HL-60/S4 treated with phorbol 12-myristate 13-acetate at 8.2 ng/mL for 4 days and 3 days (cell line): ENCODE data around the gene DUSP5.
"Not testable (repeated sequence)": the region's sequence is repeated elsewhere in the genome, so short reads cannot be mapped to it uniquely, and the experiment has no call there.

ENCODE experiments used
- in situ Hi-C: fragments of 300-500 bp; cut with MboI; formaldehyde crosslinking; loops from 2 replicates; pipeline ENCODE4 v1.15.0; 2022; ENCODE audit warnings: low sequenced_read_pairs

Gene DUSP5, protein sequence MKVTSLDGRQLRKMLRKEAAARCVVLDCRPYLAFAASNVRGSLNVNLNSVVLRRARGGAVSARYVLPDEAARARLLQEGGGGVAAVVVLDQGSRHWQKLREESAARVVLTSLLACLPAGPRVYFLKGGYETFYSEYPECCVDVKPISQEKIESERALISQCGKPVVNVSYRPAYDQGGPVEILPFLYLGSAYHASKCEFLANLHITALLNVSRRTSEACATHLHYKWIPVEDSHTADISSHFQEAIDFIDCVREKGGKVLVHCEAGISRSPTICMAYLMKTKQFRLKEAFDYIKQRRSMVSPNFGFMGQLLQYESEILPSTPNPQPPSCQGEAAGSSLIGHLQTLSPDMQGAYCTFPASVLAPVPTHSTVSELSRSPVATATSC

GRCh38 chr10:110497438-110498086, at the start of gene DUSP5:
TSS of gene DUSP5 (plus strand) at chr10:110497907. CDS start at chr10:110498122, 215 bp downstream.
- in situ Hi-C loops = no loop called here

DNA sequence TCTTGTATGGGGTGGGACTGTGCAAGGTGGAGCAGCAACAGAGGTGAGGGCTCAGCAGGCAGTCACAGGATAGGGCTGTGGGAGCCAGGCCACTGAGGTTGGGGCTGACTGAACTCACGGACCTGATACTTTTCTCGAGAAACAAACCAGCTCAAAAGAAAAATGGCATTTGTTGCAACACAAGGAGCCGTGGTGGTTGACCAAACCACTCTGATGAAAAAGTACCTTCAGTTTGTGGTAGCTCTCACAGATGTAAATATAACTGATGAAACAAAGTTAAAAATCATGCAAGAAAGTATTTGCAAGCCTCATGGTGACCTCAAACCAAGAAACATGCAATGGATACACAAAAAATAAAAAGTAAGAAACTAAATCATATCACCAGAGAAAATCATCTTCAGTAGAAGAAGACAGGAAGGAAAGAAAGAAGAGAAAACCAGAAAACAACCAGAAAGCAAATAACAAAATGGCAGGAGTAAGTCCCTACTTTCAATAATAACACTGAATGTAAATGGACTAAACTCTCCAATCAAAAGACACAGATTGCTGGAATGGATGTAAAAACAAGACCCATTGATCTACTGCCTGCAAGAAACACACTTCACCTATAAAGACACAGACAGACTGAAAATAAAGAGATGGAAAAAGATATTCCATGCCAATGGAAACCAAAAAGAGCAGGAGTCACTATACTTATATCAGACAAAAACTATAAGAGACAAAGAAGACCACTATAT, 48.9 kb upstream of the DUSP5 start:
- in situ Hi-C loops = no loop called here

DNA sequence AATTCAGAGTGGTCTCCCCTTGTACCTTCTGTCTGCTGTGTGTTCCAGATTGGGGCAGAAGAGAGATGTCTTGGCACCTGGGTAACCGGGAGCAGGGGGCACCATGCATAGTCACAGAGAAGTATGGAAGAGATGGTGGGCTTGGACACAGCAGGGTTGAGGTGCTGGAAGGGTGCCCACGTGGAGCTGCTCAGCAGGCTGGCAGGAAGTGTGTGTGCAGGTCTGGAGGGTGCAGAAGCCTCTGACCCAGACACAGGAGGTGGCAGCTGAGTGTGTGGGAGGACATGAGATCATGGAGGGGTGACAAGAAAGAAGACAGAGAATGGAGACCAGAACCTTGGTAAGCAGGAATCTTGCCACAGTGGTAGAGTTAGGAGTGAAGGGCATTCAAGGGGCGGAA, 42.3 kb upstream of the DUSP5 start:
- in situ Hi-C loops = no loop called here

GRCh38 chr10:110456046-110456445, 41.7 kb upstream of the DUSP5 start:
- in situ Hi-C loops = no loop called here

- in situ Hi-C loops = no loop called here
These were observed 41.1 kb upstream of the DUSP5 start for GRCh38 chr10:110456523-110457091.

GRCh38 chr10:110457851-110458250, 39.9 kb upstream of the DUSP5 start:
- in situ Hi-C loops = no loop called here

DNA sequence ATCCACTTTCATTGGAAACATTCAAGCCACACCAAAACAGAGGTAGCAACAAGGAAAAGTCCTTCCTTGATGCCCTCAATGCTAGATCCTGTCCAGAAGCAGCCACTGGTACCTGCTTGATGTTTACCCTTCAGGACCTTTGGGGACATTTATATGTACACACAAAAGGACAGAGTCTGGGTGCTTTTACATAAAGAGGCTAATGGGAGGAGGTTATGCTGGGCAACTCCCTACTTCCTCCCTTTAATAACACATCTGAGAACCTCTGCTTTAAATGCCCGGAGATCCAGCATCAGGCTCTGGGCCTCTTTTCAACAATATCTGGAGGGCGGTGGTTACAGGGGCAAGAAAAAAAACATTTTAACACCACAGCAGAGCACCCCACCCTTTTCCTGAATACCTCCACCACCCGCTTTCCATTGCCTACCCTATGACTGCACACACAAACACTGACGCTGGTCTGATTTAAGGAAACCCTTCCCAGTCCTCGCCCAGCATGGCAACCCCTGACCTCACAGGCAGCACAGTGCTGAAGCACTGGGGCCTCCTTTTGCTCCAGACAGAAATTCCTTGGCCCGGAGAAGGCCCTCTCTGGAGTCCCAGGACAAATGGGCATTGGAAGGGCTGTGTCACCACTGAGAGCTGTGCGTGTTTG, 39.3 kb upstream of the DUSP5 start:
- in situ Hi-C loops = no loop called here

DNA sequence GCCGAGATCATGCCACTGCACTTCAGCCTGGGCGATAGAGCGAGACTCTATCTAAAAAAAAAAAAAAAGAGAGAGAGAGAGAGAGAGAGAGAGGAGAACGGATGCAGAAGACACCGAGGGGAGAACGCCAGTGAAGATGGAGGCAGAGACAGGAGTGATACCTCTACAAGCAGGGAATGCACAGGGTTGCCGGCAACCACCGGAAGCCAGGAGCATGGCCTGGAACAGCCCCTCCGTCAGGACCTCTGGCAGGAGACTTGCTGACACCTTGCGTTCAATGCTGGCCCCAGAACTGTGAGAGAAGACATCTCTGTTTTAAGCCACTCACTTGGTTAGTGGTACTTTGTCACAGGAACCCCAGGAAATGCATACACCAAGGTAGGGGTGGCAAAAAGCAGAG, 38.1 kb upstream of the DUSP5 start:
- in situ Hi-C loops = no loop called here

DNA sequence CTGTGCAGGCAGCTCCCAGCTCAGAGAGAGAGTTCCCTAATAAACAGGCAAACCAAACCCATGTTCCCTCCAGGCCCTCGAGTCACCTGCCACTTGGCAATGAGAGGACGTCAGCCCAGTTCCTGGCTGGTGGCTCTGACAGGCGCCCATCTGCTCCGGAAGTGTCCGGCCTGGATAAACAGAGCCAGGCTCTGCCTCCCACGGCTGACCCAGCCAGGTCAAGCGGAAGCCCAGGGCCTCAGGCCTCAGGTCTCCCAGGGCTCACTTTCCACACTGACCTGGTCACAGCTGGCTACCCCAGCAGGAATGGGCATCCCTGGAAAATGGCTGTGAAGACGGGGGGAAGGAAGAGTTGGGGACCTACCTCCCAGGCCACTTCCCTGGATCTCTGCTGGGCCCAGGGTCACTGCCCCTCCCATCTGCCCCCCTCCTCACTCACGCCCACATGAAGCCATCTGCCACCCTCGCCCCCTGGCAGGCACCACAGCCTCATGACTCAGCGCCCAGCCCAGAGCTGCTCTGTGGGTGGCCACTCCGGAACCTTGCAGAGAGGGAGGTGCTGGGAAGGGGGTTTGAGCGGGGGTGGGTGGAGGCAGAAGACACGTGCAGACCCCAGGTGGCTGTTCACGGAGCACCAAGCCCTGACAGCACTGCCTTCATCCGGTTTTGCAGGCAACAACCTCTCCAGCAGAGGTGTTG, 37.4 kb upstream of the DUSP5 start:
- in situ Hi-C loops = no loop called here

GRCh38 chr10:110461088-110461487, 36.6 kb upstream of the DUSP5 start:
- in situ Hi-C loops = no loop called here

GRCh38 chr10:110461530-110461929, 36.2 kb upstream of the DUSP5 start:
- in situ Hi-C loops = no loop called here

- in situ Hi-C loops = no loop called here
These were observed 35.3 kb upstream of the DUSP5 start for GRCh38 chr10:110462166-110463095.

- in situ Hi-C loops = not testable (repeated sequence)
These were observed 29.4 kb upstream of the DUSP5 start for GRCh38 chr10:110468258-110468657.

DNA sequence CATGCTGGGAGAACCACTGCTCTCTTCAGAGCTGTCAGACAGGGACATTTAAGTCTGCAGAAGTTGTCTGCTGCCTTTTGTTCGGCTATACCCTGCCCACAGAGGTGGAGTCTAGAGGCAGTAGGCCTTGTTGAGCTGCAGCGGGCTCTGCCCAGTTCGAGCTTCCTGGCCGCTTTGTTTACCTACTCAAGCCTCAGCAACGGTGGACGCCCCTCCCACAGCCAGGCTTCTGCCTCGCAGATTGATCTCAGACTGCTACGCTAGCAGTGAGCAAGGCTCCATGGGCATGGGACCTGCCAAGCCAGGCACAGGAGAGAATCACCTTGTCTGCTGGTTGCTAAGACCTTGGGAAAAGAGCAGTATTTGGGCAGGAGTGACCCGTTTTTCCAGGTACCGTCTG, 27.2 kb upstream of the DUSP5 start:
- in situ Hi-C loops = not testable (repeated sequence)

- in situ Hi-C loops = no loop called here
These were observed 26.1 kb upstream of the DUSP5 start for GRCh38 chr10:110471566-110472139.

- in situ Hi-C loops = no loop called here
These were observed 23.7 kb upstream of the DUSP5 start for GRCh38 chr10:110474017-110474416.

DNA sequence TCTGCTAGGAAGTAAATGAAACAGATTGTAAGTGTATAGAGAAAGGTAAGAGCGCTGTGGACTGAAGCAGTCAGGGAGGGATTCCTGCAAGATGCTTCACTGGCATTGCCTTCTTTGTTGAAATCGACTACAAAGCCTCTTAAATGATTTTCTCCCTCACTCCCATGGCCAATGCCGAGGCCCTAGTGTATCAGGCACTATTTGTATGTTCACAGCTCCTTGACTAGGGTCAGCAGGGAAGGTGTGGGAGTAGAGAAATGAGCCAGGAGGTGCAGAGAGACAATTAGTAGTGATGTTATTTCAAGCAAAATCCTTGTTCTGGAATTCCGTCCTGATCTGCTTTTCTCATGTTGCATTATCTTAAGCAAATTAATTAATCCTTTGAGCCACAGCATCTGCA, 22.9 kb upstream of the DUSP5 start:
- in situ Hi-C loops = no loop called here

- in situ Hi-C loops = no loop called here
These were observed 21.8 kb upstream of the DUSP5 start for GRCh38 chr10:110475722-110476515.
